Measurements from ENCODE around the gene RNF167.

The RNF167 gene

GRCh38 chr17:4938688-4939545 lies 1.2 kb upstream of the RNF167 start:
- peak; percentile 44 for DNase-seq (ENCODE audit: low read depth)

- no peak for DNase-seq (ENCODE audit: low read depth)
Observed at GRCh38 chr17:4939546-4939795, 597 bp upstream of the RNF167 start.

- peak; percentile 51 for DNase-seq (ENCODE audit: low read depth)
Observed at GRCh38 chr17:4940555-4941318, 669 bp downstream of the RNF167 start.

GRCh38 chr17:4941319-4941610 lies 1.2 kb downstream of the RNF167 start:
- no peak for DNase-seq (ENCODE audit: low read depth)

- no peak for DNase-seq (ENCODE audit: low read depth)
Observed at GRCh38 chr17:4942760-4943508, 2.9 kb downstream of the RNF167 start.

GRCh38 chr17:4944163-4944553 lies 4.1 kb downstream of the RNF167 start:
- no peak for DNase-seq (ENCODE audit: low read depth)

- DNase-seq (ENCODE audit: low read depth) = no peak
Observed at GRCh38 chr17:4944554-4945175, 4.6 kb downstream of the RNF167 start.

- DNase-seq (ENCODE audit: low read depth) = peak; percentile 98
Observed at GRCh38 chr17:4945176-4945943, 5.3 kb downstream of the RNF167 start.

- peak; percentile 44 for DNase-seq (ENCODE audit: low read depth)
Observed at GRCh38 chr17:4945944-4946280, 5.8 kb downstream of the RNF167 start.

GRCh38 chr17:4946312-4946976 lies 6.4 kb downstream of the RNF167 start:
- no peak for DNase-seq (ENCODE audit: low read depth)

GRCh38 chr17:4947010-4947410 lies 6.9 kb downstream of the RNF167 start:
- peak; percentile 29 for DNase-seq (ENCODE audit: low read depth)

GRCh38 chr17:4947411-4948165 lies 7.5 kb downstream of the RNF167 start:
- peak; percentile 74 for DNase-seq (ENCODE audit: low read depth)

GRCh38 chr17:4948166-4948930 lies 8.3 kb downstream of the RNF167 start, which contains the start of gene PFN1:
Gene PFN1 (minus strand): TSS chr17:4948530. CDS start chr17:4948394, 136 bp downstream.
- DNase-seq (ENCODE audit: low read depth) = peak; percentile 94

GRCh38 chr17:4948931-4949320 lies 8.9 kb downstream of the RNF167 start:
- DNase-seq (ENCODE audit: low read depth) = peak; percentile 91

GRCh38 chr17:4949321-4950074 lies 9.4 kb downstream of the RNF167 start:
- DNase-seq (ENCODE audit: low read depth) = peak; percentile 79

GRCh38 chr17:4950075-4950745 lies 10.1 kb downstream of the RNF167 start:
- no peak for DNase-seq (ENCODE audit: low read depth)

GRCh38 chr17:4950746-4951204 lies 10.7 kb downstream of the RNF167 start, which contains the start of gene ENO3:
Gene ENO3 (plus strand): TSS chr17:4951119. CDS start chr17:4951830, 711 bp downstream.
- no peak for DNase-seq (ENCODE audit: low read depth)

GRCh38 chr17:4951486-4951885 lies 11.4 kb downstream of the RNF167 start:
- no peak for DNase-seq (ENCODE audit: low read depth)

Measured in ELR (cell line).